ENCODE data around the gene GPR45.

The GPR45 gene

DNA sequence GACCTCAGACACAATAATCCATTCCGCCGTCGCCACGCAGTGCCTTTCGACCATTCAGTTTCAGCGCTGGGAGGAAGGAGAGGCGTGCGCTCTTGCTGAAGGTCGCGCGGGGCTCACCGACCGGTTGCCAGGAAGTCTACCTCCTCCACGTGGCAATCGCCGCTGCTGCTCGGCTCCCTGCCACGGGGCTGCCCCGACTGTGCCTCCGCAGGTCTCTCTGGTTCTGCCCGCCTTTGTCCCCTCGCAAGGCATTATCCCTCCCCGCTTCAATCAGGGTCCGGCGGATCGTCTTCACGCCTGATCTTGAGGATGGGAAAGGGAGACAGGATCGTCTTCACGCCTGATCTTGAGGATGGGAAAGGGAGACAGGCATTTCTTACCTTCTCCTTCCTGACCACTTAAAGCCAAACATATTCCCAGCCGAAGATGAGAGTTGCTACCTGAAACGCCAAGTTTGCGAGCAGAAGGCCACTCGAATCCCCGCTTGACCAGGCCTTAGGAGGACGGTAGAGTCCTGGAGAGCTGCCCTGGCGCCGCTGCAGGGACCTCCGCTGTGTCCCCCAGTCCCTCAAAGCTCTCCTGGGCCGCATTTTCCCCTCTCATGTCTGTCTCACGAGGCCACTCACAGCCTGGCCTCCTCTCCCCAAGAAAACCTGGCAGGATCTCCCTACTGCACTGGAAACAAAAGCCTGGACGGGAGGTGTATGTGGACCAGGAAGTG, 4.3 kb upstream of the GPR45 start:
- no peak for TF ChIP-seq TAF1 (IDR thresholded peaks at IDR 0.05; ENCODE audit: borderline replicate concordance, insufficient read depth, low read length)

DNA sequence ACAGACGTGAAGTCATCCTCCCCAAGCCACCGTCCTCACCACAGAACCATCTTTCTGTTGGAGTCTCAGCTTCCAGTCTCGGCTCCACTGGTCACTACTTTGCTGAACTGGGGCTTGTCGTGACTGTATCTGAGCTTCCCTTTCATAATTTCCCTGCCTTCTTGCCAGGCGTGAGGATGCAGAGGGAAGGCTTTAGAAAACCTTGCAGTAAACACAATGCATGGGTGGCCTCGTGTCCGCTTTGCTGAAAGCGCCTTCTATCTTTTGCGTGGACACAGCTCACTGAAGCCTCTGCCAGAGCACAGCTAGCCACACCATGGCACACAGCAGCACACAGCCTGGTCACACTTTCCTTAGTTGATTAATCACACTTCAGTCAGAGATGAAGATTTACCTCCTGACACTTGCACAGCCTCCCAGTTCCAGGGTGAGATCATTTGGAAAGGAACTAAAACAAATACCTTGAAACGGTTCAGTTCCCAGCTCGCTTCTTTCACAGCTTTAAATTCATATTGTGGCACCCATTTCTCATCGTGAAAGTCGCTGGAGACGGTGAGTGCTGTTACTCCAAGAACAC, 2.8 kb upstream of the GPR45 start:
- no peak for TF ChIP-seq FOXP2 (optimal IDR thresholded peaks at IDR 0.05; ENCODE audit: borderline replicate concordance, extremely low read depth, extremely low read length, insufficient read depth)
- TF ChIP-seq POLR2AphosphoS5 (IDR thresholded peaks at IDR 0.05; ENCODE audit: low read depth, low read length): no peak
- TF ChIP-seq TAF1 (IDR thresholded peaks at IDR 0.05; ENCODE audit: borderline replicate concordance, insufficient read depth, low read length): no peak
- TF ChIP-seq REST (IDR thresholded peaks at IDR 0.05; ENCODE audit: insufficient read depth in 1 of 2, low read depth in 2 of 2, low read length in 2 of 2): no peak
- TF ChIP-seq SIN3A (IDR thresholded peaks at IDR 0.05; ENCODE audit: borderline replicate concordance, insufficient read depth, low read length): no peak

GRCh38 chr2:105239924-105240323, 1.6 kb upstream of the GPR45 start:
- TF ChIP-seq FOXP2 (optimal IDR thresholded peaks at IDR 0.05; ENCODE audit: borderline replicate concordance, extremely low read depth, extremely low read length, insufficient read depth): no peak
- TF ChIP-seq REST (IDR thresholded peaks at IDR 0.05; ENCODE audit: insufficient read depth in 1 of 2, low read depth in 2 of 2, low read length in 2 of 2): no peak
- TF ChIP-seq SIN3A (IDR thresholded peaks at IDR 0.05; ENCODE audit: borderline replicate concordance, insufficient read depth, low read length): no peak
- no peak for TF ChIP-seq POLR2AphosphoS5 (IDR thresholded peaks at IDR 0.05; ENCODE audit: low read depth, low read length)
- no peak for TF ChIP-seq TAF1 (IDR thresholded peaks at IDR 0.05; ENCODE audit: borderline replicate concordance, insufficient read depth, low read length)

- TF ChIP-seq POLR2AphosphoS5 (IDR thresholded peaks at IDR 0.05; ENCODE audit: low read depth, low read length): no peak
- TF ChIP-seq SIN3A (IDR thresholded peaks at IDR 0.05; ENCODE audit: borderline replicate concordance, insufficient read depth, low read length): no peak
- TF ChIP-seq FOXP2 (optimal IDR thresholded peaks at IDR 0.05; ENCODE audit: borderline replicate concordance, extremely low read depth, extremely low read length, insufficient read depth): no peak
- no peak for TF ChIP-seq TAF1 (IDR thresholded peaks at IDR 0.05; ENCODE audit: borderline replicate concordance, insufficient read depth, low read length)
- no peak for TF ChIP-seq REST (IDR thresholded peaks at IDR 0.05; ENCODE audit: insufficient read depth in 1 of 2, low read depth in 2 of 2, low read length in 2 of 2)
These were observed 897 bp downstream of the GPR45 start for GRCh38 chr2:105242286-105242993.

GRCh38 chr2:105243961-105244360, 2.4 kb downstream of the GPR45 start:
- TF ChIP-seq REST (IDR thresholded peaks at IDR 0.05; ENCODE audit: insufficient read depth in 1 of 2, low read depth in 2 of 2, low read length in 2 of 2) (no peak), POLR2AphosphoS5 (IDR thresholded peaks at IDR 0.05; ENCODE audit: low read depth, low read length) (no peak), FOXP2 (optimal IDR thresholded peaks at IDR 0.05; ENCODE audit: borderline replicate concordance, extremely low read depth, extremely low read length, insufficient read depth) (no peak), SIN3A (IDR thresholded peaks at IDR 0.05; ENCODE audit: borderline replicate concordance, insufficient read depth, low read length) (no peak), TAF1 (IDR thresholded peaks at IDR 0.05; ENCODE audit: borderline replicate concordance, insufficient read depth, low read length) (no peak)

Measured in PFSK-1 (cell line).